Limb (tissue), 2 donors: ENCODE measurements around the gene CUL3.

ENCODE experiments used
- DNase-seq, 2 donors: peaks; one replicate each; pipeline ENCODE4 v3.0.0-alpha.2; 2016; ENCODE audit errors: extremely low spot score in 2 of 2

CUL3 gene

DNA sequence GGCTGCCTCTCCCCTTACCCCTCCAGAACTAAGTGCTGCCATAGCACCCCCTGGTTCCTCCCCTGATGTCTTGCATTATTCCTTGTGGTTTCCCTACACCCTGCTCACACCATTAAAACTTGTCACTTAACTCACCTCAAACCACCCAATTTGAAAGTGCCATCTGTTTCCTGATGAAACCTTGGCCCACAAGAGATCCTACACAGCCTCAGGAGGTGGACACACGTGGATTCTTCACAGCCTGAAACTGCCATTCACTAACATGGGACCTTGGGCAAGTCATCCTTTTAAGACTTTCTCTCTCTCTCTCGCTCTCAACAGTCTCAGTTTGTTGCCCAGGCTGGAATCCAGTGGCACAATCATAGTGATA lies 155.7 kb downstream of the CUL3 start:
- DNase-seq = no peak

DNA sequence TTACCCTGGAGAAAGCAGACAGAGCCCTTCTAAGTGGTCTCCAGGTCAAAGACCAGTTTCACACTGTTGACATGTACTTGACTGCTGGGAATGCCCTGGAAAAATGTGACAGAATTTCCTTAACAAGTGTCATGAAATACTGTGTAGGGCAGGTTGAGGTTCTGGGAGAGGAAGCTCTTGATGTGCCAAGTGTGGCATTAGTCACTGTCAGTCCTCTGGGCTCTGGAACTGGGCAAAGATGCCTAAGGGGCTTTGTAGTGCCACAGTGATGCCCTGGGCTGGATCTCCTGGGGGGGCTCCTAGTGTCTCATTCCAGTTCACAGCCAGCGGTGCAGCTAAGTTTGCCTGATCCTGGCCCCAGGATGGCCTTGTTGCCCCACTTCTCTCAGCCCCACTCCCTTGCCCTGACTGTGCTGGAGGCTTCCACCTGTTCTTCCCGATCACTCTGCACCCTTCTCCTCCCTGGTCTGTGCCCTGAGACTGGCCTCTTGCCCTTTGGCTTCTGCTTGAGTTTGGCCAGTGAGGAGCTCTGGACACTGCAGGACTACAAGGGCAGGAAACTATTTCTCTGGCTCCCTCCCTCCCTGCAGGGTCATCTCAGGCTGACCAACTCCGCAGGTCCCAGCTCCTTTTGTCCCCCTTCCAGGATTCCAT lies 156.2 kb downstream of the CUL3 start:
- DNase-seq = no peak

DNA sequence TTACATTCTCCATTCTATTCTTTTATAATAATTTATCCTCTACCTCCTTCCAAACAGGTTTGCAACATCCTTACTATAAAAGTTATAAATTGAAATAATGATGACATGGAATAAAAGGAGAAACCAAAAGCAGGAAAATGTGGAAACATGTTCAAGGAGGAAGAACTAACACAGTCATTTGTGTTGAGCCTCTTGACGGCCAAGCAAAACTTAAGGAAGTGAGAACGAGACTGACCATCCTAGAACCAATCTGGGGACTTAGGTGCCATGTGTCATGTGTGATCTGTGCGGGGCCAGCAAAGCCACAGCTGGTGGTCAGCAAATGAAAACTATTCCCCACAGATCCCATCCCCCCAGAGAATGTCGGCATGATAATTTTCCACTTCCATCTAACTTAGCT lies 157.7 kb downstream of the CUL3 start:
- DNase-seq = no peak

DNA sequence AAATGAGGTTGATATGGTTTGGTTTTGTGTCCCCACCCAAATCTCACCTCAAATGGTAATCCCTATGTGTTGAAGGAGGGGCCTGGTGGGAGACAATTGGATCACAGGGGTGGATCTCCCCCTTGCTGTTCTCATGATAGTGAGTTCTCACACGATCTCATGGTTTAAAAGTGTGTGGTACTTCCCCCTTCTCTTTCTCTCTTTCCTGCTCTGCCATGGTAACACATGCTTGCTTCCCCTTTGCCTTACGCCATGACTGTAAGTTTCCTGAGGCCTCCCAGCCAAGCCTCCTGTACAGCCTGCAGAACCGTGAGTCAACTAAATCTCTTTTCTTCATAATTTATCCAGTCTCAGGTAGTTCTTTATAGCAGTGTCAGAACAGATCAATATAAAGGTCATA lies 158.5 kb downstream of the CUL3 start:
- no peak for DNase-seq

DNA sequence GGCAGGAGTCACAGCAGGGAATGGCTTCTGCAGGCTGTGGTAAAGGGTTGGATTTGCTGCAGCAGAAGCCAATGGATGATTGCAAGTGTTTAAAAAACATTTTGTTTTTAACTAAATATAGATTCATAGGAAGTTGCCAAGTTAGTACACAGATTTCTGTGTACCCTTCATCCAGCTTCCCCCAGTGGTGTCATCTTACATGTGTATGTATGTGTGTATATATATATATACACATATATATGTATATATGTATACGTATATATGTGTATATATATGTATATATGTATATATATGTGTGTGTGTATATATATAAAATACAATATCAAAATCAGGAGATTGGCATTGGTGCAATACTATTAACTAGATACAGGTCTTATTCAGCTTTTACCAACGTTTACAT lies 164.1 kb downstream of the CUL3 start:
- DNase-seq = no peak
